22Rv1 (cell line): Measurements from ENCODE around the gene MYLIP.

Experiments used
- H3K27ac ChIP-seq: fragments of 450-650 bp; 2 replicates; pipeline ENCODE4 v1.5.1; 2017
- CTCF ChIP-seq: fragments of 450-650 bp; IDR thresholded peaks from 2 replicates; pipeline ENCODE4 v1.5.1; 2017; ENCODE audit warnings: mild to moderate bottlenecking
- ZFX ChIP-seq: fragments of 450-650 bp; IDR thresholded peaks from 2 replicates; pipeline ENCODE4 v1.6.1; 2017; ENCODE audit warnings: antibody characterized with exemption, borderline replicate concordance

The MYLIP gene

DNA sequence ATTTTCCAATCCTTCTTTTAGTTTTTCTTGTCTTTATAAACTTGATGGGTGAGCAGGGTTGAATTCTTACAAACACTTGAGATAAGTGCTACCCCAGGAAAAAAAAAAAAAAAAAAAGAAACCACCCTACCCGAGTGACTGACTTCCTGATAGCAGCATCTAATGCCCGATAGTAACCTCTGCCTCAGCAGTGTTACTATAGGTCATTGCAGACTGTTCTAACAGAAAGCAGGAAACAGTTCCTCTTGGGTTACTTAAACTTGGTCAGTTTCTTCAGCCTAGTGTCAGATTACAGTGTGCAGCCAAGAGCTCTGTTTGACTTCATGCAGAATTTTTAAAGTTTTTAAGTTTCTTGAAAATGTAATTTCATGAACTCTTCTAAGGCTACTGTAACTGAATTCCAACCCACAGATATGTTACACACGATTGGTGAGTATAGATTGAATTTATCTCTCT, 2.1 kb downstream of the MYLIP start:
- peak overlapping the region; percentile 78 for H3K27ac ChIP-seq
- TF ChIP-seq ZFX (no peak), CTCF (no peak)

DNA sequence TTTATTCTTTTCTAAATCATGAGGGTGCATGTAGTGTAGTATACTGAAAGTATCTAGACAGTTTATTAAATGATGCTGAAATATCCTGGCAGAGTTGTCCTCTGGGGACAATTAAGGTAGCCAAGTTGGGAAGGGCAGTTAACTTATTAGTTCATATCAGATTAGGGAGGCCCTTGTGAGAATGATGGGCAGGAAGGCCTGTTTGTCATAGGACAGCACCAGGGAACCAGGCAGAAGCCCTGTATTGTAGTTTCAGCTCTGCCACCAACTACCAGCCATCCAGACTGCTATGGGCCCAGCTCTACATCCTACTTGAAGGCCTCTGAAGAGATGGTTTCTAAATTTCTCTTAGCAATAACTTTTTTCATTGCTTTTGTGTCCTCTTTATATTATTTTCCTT, 4.0 kb downstream of the MYLIP start:
- TF ChIP-seq CTCF: no peak
- no peak for TF ChIP-seq ZFX
- H3K27ac ChIP-seq: no peak overlapping the region

DNA sequence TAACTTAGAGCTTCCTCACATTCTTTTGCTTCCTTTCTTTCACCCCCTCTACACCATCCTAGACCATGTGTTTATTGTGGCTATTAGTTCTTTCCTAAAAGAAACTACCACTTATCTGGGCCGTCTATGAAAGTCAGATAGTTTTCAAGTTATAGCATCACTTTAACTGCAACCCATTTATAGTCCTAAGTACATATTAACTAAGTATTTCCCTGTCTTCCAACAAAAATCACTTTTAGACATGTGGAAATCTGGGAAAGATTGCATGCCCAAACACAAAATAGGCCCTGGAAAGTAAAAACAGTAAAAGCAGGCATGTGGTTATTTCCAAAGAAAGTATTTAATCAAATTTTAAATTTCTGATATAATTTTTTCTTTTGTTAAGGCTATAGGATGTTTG, 5.5 kb downstream of the MYLIP start:
- TF ChIP-seq ZFX: no peak
- TF ChIP-seq CTCF: no peak
- no peak overlapping the region for H3K27ac ChIP-seq

DNA sequence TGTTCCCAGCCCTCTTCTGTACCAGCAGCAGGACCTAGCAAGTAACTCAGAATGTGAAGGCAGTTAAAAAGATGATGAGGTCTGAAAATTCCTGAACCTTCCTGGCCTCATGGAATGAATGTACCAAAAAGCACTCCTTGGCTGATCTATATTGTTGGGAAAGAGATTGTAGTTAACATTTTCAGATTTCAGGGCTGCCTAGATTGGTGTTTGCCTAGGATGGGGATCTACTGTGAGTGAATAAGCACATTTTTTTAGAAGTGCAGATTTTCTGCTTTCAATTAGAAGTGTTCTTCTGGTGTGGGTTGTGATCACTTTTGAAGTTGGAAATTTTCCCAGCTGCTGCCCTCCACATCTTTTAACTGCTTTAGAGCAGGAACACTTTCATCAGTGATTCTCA, 6.2 kb downstream of the MYLIP start:
- TF ChIP-seq ZFX (no peak), CTCF (no peak)
- no peak overlapping the region for H3K27ac ChIP-seq

GRCh38 chr6:16136091-16136490, 7.2 kb downstream of the MYLIP start:
- H3K27ac ChIP-seq: no peak overlapping the region

DNA sequence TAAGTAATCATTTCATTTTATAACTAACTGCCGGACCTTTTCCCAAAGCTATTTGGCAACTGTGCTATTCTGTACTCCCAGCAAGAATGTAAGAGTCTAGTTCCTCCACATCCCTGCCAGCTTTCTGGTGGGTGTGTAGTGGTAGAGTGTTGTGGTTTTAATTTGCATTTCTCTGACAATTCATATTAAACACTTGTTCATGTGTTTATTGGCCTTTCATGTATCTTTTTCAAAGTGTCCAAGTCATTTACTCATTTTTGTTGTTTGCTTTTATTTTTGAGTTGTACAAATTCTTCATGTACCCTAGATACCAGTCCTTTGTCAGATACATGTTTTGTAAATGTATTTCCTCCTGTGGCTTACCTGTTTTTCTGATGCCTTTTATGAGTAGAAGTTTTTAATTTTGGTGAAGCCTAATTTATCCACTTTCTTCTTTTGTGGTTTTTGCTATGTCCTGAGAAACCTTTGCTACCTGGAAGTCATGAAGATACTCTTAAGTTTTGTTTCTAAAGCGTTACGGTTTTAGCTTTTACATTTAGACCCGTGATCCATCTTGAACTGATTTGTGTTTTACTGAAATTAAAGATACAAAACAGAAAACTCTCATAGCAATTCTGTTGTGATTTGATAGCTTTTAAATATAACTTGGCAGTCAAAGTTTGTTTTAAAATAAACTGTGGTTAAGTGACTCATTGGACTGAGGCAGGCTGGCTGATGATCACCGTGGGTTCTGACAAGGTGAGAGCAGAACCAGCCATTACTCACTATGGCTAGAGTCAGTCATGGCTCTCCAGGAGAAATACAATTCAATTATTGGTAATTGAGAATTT, 8.0 kb downstream of the MYLIP start:
- no peak overlapping the region for H3K27ac ChIP-seq
- no peak for TF ChIP-seq CTCF
- TF ChIP-seq ZFX: no peak

More at GRCh38 chr6:16136091-16136490, 7.2 kb downstream of the MYLIP start:
- TF ChIP-seq CTCF: no peak
- no peak for TF ChIP-seq ZFX

DNA sequence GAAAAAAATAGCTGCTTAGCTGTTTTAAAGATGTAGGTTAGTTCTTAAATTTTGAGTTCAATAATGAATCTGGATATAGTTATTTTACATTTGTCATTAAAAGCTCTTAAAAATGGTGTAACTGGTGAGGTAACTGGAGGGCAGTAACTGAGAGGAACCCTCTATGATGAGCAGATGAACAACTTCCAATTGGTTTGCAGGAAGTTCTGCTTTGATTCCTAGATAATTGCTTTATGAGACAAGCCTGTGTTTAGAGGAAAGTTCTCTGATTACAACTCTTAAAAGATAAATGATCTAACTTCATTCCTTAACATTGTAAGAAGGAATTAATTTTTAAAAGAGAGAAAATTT, 8.5 kb downstream of the MYLIP start:
- H3K27ac ChIP-seq: no peak overlapping the region
- TF ChIP-seq ZFX (no peak), CTCF (no peak)
